K562 (cell line): ENCODE data around the gene APC2. TPM values are rescaled to one million over a fixed set of nuclear protein-coding genes. Genes with fewer than 3 reads are reported as not detected.

Experiments
- ATF7 ChIP-seq: fragments of 450-650 bp; IDR thresholded peaks from 2 replicates; pipeline ENCODE4 v1.7.1; 2014; ENCODE audit warnings: mild to moderate bottlenecking, moderate library complexity
- BRCA1 ChIP-seq, 2 experiments: fragments of 450-650 bp in 1 of 2; sonication (generic) in 1 of 2; formaldehyde crosslinking in 1 of 2; IDR thresholded peaks; 2 replicates each; pipeline versions ENCODE4 v1.5.0 to v1.6.1; 2017 to 2020; ENCODE audit warnings: mild to moderate bottlenecking in 1 of 2, missing genetic modification reagents in 1 of 2
- CHAMP1 ChIP-seq: fragments of 450-650 bp; IDR thresholded peaks from 2 replicates; pipeline ENCODE4 v1.6.1; 2016; ENCODE audit warnings: mild to moderate bottlenecking
- CHD1 ChIP-seq: fragments of 200-600 bp; sonication (generic); IDR thresholded peaks from one replicate; pipeline ENCODE4 v1.6.1; 2012; ENCODE audit warnings: mild to moderate bottlenecking, moderate library complexity, low read length, inconsistent platforms
- E2F6 ChIP-seq, 2 experiments: IDR thresholded peaks; 2 replicates each; pipeline ENCODE4 v1.6.1; 2011; ENCODE audit warnings: borderline replicate concordance in 1 of 2, control low read depth in 1 of 2, low read depth in 1 of 2, low read length in 1 of 2, mild to moderate bottlenecking in 1 of 2, mixed read lengths in 1 of 2, moderate library complexity in 1 of 2; ENCODE audit not compliant: insufficient read depth in 1 of 2, insufficient read length in 1 of 2, poor library complexity in 1 of 2, severe bottlenecking in 1 of 2; ENCODE audit errors: extremely low read depth in 1 of 2
- EHMT2 ChIP-seq: fragments of 450-650 bp; IDR thresholded peaks from 2 replicates; pipeline ENCODE4 v1.6.1; 2018; ENCODE audit warnings: antibody characterized with exemption
- ETV5 ChIP-seq: sonication (generic); formaldehyde crosslinking; IDR thresholded peaks from 2 replicates; pipeline ENCODE4 v1.4.0; 2020; ENCODE audit warnings: low read depth, mild to moderate bottlenecking, missing genetic modification reagents
- HLTF ChIP-seq: fragments of 450-650 bp; IDR thresholded peaks from 2 replicates; pipeline ENCODE4 v1.6.1; 2016
- NCOA1 ChIP-seq: fragments of 450-650 bp; IDR thresholded peaks from 2 replicates; pipeline ENCODE4 v1.6.1; 2016; ENCODE audit warnings: low read depth
- SMAD2 ChIP-seq: fragments of 150-350 bp; IDR thresholded peaks from 2 replicates; pipeline ENCODE4 v1.6.1; 2014; ENCODE audit warnings: low read depth, mild to moderate bottlenecking, low read length
- TCF7L2 ChIP-seq: fragments of 150-350 bp; IDR thresholded peaks from 2 replicates; pipeline ENCODE4 v1.6.1; 2016; ENCODE audit warnings: low read depth, mild to moderate bottlenecking, low read length, moderate library complexity
- XRCC5 ChIP-seq: fragments of 200-400 bp; formaldehyde crosslinking; IDR thresholded peaks from 2 replicates; pipeline ENCODE4 v1.6.1; 2017; ENCODE audit warnings: low read depth, mild to moderate bottlenecking, low read length
- polyA plus RNA-seq, 8 experiments: library from polyadenylated mRNA; depleted of rRNA in 4 of 8; stranded (reverse) in 5 of 8; unstranded in 3 of 8; fragments of >200 nt; fragmentation: Nextera tagmentation in 2 of 8; fragmentation: Illumina TruSeq in 1 of 8; extraction: Ambion mirVana in 2 of 8; extraction: Trizol in 1 of 8; gene quantifications; 2 replicates each; pipeline versions ENCODE4 v1.2.1 to v1.2.3, GENCODE V29; 2011 to 2014; ENCODE audit warnings: inconsistent platforms in 1 of 8, missing spikeins in 1 of 8
- total RNA-seq, 7 experiments: library from RNA; depleted of rRNA in 6 of 7; stranded (reverse); fragments of >200 nt in 6 of 7; fragmentation: Illumina TruSeq in 2 of 7; extraction: Trizol in 2 of 7; gene quantifications; 2 replicates each; pipeline versions ENCODE4 v1.2.1 to v1.2.3, GENCODE V29; 2011 to 2021; ENCODE audit warnings: low replicate concordance in 1 of 7
- TF ChIP-seq, protein P1 (sequence below): fragments of 450-650 bp; IDR thresholded peaks from 2 replicates; pipeline ENCODE4 v1.6.1; 2018; ENCODE audit not compliant: partially characterized antibody
- TF ChIP-seq, protein P2 (sequence below): fragments of 450-650 bp; IDR thresholded peaks from 2 replicates; pipeline ENCODE4 v1.7.1; 2018; ENCODE audit warnings: mild to moderate bottlenecking, low read depth; ENCODE audit not compliant: partially characterized antibody
- TF ChIP-seq, protein P3 (sequence below): sonication (generic); formaldehyde crosslinking; IDR thresholded peaks from 2 replicates; pipeline ENCODE4 v1.8.1; 2023; ENCODE audit warnings: mild to moderate bottlenecking, missing genetic modification reagents

Gene APC2
- total and polyA plus RNA-seq, 9 of the 15 experiments (the other 6 are each of a cell fraction or from before 2014, with no cell fraction given) = 0.01 to 0.40 (median 0.05) TPM; not detected in 3

DNA sequence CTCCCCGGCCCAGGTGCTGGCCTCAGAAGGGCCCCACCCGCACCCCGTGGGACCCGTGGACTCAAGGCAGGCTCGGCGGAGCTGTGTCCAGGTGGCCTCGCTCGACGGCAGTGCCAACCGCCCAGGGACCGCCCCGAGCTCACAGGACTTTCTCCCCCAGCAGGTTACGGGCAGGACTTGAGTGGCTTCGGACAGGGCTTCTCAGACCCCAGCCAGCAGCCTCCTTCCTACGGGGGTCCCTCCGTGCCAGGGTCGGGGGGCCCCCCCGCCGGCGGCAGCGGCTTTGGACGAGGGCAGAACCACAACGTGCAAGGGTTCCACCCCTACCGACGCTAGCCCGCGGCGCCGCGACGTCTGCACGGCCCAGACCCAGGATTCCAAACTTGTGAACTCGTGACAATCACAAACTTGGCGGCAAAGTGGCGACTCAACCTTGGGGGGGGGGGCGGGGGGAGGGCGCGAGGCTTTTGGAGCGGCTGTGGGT is 15.3 kb upstream of the APC2 start (continued):
- TF ChIP-seq E2F6 (IDR thresholded peaks at IDR 0.05; ENCODE audit: borderline replicate concordance in 1 of 2, extremely low read depth in 1 of 2, insufficient read depth in 1 of 2, insufficient read length in 1 of 2, low read depth in 1 of 2, low read length in 1 of 2, poor library complexity in 1 of 2, severe bottlenecking in 1 of 2) = peak; percentile 63 to 90
- TF ChIP-seq, protein P1, sequence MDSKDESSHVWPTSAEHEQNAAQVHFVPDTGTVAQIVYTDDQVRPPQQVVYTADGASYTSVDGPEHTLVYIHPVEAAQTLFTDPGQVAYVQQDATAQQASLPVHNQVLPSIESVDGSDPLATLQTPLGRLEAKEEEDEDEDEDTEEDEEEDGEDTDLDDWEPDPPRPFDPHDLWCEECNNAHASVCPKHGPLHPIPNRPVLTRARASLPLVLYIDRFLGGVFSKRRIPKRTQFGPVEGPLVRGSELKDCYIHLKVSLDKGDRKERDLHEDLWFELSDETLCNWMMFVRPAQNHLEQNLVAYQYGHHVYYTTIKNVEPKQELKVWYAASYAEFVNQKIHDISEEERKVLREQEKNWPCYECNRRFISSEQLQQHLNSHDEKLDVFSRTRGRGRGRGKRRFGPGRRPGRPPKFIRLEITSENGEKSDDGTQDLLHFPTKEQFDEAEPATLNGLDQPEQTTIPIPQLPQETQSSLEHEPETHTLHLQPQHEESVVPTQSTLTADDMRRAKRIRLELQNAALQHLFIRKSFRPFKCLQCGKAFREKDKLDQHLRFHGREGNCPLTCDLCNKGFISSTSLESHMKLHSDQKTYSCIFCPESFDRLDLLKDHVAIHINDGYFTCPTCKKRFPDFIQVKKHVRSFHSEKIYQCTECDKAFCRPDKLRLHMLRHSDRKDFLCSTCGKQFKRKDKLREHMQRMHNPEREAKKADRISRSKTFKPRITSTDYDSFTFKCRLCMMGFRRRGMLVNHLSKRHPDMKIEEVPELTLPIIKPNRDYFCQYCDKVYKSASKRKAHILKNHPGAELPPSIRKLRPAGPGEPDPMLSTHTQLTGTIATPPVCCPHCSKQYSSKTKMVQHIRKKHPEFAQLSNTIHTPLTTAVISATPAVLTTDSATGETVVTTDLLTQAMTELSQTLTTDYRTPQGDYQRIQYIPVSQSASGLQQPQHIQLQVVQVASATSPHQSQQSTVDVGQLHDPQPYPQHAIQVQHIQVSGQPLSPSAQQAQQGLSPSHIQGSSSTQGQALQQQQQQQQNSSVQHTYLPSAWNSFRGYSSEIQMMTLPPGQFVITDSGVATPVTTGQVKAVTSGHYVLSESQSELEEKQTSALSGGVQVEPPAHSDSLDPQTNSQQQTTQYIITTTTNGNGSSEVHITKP = no peak
- TF ChIP-seq EHMT2 = no peak
- TF ChIP-seq NCOA1 = no peak
- TF ChIP-seq BRCA1 (IDR thresholded peaks at IDR 0.05) = no peak
- TF ChIP-seq BRCA1 (CRISPR knock-in tag; IDR thresholded peaks at IDR 0.05) = no peak
- no peak for TF ChIP-seq SMAD2
- TF ChIP-seq, protein P2, sequence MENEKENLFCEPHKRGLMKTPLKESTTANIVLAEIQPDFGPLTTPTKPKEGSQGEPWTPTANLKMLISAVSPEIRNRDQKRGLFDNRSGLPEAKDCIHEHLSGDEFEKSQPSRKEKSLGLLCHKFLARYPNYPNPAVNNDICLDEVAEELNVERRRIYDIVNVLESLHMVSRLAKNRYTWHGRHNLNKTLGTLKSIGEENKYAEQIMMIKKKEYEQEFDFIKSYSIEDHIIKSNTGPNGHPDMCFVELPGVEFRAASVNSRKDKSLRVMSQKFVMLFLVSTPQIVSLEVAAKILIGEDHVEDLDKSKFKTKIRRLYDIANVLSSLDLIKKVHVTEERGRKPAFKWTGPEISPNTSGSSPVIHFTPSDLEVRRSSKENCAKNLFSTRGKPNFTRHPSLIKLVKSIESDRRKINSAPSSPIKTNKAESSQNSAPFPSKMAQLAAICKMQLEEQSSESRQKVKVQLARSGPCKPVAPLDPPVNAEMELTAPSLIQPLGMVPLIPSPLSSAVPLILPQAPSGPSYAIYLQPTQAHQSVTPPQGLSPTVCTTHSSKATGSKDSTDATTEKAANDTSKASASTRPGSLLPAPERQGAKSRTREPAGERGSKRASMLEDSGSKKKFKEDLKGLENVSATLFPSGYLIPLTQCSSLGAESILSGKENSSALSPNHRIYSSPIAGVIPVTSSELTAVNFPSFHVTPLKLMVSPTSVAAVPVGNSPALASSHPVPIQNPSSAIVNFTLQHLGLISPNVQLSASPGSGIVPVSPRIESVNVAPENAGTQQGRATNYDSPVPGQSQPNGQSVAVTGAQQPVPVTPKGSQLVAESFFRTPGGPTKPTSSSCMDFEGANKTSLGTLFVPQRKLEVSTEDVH = no peak
- TF ChIP-seq HLTF = no peak
- TF ChIP-seq ATF7 = no peak
- TF ChIP-seq ETV5 (CRISPR knock-in tag) = no peak
- TF ChIP-seq CHAMP1 = no peak
- TF ChIP-seq, protein P3, sequence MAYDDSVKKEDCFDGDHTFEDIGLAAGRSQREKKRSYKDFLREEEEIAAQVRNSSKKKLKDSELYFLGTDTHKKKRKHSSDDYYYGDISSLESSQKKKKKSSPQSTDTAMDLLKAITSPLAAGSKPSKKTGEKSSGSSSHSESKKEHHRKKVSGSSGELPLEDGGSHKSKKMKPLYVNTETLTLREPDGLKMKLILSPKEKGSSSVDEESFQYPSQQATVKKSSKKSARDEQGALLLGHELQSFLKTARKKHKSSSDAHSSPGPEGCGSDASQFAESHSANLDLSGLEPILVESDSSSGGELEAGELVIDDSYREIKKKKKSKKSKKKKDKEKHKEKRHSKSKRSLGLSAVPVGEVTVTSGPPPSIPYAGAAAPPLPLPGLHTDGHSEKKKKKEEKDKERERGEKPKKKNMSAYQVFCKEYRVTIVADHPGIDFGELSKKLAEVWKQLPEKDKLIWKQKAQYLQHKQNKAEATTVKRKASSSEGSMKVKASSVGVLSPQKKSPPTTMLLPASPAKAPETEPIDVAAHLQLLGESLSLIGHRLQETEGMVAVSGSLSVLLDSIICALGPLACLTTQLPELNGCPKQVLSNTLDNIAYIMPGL (CRISPR knock-in tag) = no peak
- no peak for TF ChIP-seq XRCC5
- TF ChIP-seq TCF7L2 = no peak
- TF ChIP-seq CHD1 = no peak
